Measurements from ENCODE around the gene OXER1.

Gene OXER1

GRCh38 chr2:42769583-42770287 is 5.8 kb upstream of the OXER1 start:
- CTCF ChIA-PET: interaction anchor here (0.7 to 1.3 kb wide), 2 partner anchors 31 to 101 kb away, joined by 3 read pairs; no protein-coding TSS in a partner anchor
- POLR2A ChIA-PET: no interaction called here
- Histone ChIP-seq H3K36me3 (ENCODE audit: control insufficient read depth in 2 of 2, insufficient read depth in 1 of 2, low read length in 2 of 2) (no peaks in the 10 kb centered on the region), H3K4me1 (ENCODE audit: control insufficient read depth, insufficient read depth, low read length) (no peaks in the 10 kb centered on the region), H3K4me3 (ENCODE audit: low read depth, low read length) (no peak overlapping the region), H3K27ac (ENCODE audit: extremely low read depth, low read depth, low read length) (no peak overlapping the region), H3K9me3 (ENCODE audit: control insufficient read depth, insufficient read depth, low read depth, low read length) (no peaks in the 10 kb centered on the region)
- TF ChIP-seq ZNF707 (tag by site-specific recombination; IDR thresholded peaks at IDR 0.05): no peak
- no peak for TF ChIP-seq ZNF501 (tag by site-specific recombination; IDR thresholded peaks at IDR 0.05)
- TF ChIP-seq ZNF223 (tag by site-specific recombination; IDR thresholded peaks at IDR 0.05): no peak
- TF ChIP-seq ZNF610 (tag by site-specific recombination; IDR thresholded peaks at IDR 0.05; ENCODE audit: borderline replicate concordance): no peak
- no peak for TF ChIP-seq ZNF426 (tag by site-specific recombination; IDR thresholded peaks at IDR 0.05)
- TF ChIP-seq, protein P1, sequence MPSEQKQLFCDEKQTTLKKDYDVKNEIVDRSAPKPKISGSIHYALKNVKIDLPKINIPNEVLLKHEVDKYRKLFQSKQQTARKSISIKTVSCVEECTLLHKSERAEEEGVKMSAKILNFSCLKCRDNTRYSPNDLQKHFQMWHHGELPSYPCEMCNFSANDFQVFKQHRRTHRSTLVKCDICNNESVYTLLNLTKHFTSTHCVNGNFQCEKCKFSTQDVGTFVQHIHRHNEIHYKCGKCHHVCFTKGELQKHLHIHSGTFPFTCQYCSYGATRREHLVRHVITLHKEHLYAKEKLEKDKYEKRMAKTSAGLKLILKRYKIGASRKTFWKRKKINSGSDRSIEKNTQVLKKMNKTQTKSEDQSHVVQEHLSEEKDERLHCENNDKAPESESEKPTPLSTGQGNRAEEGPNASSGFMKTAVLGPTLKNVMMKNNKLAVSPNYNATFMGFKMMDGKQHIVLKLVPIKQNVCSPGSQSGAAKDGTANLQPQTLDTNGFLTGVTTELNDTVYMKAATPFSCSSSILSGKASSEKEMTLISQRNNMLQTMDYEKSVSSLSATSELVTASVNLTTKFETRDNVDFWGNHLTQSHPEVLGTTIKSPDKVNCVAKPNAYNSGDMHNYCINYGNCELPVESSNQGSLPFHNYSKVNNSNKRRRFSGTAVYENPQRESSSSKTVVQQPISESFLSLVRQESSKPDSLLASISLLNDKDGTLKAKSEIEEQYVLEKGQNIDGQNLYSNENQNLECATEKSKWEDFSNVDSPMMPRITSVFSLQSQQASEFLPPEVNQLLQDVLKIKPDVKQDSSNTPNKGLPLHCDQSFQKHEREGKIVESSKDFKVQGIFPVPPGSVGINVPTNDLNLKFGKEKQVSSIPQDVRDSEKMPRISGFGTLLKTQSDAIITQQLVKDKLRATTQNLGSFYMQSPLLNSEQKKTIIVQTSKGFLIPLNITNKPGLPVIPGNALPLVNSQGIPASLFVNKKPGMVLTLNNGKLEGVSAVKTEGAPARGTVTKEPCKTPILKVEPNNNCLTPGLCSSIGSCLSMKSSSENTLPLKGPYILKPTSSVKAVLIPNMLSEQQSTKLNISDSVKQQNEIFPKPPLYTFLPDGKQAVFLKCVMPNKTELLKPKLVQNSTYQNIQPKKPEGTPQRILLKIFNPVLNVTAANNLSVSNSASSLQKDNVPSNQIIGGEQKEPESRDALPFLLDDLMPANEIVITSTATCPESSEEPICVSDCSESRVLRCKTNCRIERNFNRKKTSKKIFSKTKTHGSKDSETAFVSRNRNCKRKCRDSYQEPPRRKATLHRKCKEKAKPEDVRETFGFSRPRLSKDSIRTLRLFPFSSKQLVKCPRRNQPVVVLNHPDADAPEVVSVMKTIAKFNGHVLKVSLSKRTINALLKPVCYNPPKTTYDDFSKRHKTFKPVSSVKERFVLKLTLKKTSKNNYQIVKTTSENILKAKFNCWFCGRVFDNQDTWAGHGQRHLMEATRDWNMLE (tag by site-specific recombination; conservative IDR thresholded peaks at IDR 0.05; ENCODE audit: low read depth): no peak
- TF ChIP-seq ZNF248 (tag by site-specific recombination; IDR thresholded peaks at IDR 0.05): no peak
- TF ChIP-seq ZNF121 (tag by site-specific recombination; IDR thresholded peaks at IDR 0.05): no peak
- no peak for TF ChIP-seq ELK4 (IDR thresholded peaks at IDR 0.05; ENCODE audit: borderline replicate concordance, low read depth, low read length)
- no peak for TF ChIP-seq ZNF664 (tag by site-specific recombination; IDR thresholded peaks at IDR 0.05)
- TF ChIP-seq ZSCAN16 (tag by site-specific recombination; IDR thresholded peaks at IDR 0.05): no peak
- TF ChIP-seq OSR2 (tag by site-specific recombination; IDR thresholded peaks at IDR 0.05): no peak
- no peak for TF ChIP-seq ZFP3 (tag by site-specific recombination; IDR thresholded peaks at IDR 0.05; ENCODE audit: low read depth)
- no peak for TF ChIP-seq ZBTB11 (tag by site-specific recombination; conservative IDR thresholded peaks at IDR 0.05; ENCODE audit: low read depth)
- TF ChIP-seq ZNF558 (tag by site-specific recombination; IDR thresholded peaks at IDR 0.05): no peak
- no peak for TF ChIP-seq ZNF280C (tag by site-specific recombination; IDR thresholded peaks at IDR 0.05)
- TF ChIP-seq, protein P2, sequence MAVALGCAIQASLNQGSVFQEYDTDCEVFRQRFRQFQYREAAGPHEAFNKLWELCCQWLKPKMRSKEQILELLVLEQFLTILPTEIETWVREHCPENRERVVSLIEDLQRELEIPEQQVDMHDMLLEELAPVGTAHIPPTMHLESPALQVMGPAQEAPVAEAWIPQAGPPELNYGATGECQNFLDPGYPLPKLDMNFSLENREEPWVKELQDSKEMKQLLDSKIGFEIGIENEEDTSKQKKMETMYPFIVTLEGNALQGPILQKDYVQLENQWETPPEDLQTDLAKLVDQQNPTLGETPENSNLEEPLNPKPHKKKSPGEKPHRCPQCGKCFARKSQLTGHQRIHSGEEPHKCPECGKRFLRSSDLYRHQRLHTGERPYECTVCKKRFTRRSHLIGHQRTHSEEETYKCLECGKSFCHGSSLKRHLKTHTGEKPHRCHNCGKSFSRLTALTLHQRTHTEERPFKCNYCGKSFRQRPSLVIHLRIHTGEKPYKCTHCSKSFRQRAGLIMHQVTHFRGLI (tag by site-specific recombination; IDR thresholded peaks at IDR 0.05): no peak
- TF ChIP-seq SETDB1 (IDR thresholded peaks at IDR 0.05; ENCODE audit: insufficient read length, low read length): no peak
- TF ChIP-seq ZFP41 (tag by site-specific recombination; IDR thresholded peaks at IDR 0.05; ENCODE audit: borderline replicate concordance): no peak

Measured in HEK293 (cell line).